Prostate gland (tissue), 2 donors: ENCODE measurements around the gene ROR1.

Experiments
- POLR2A ChIP-seq: fragments of 450-650 bp; IDR thresholded peaks from one replicate; pipeline ENCODE4 v1.6.1; 2016; ENCODE audit warnings: antibody characterized with exemption, mild to moderate bottlenecking
- POLR2AphosphoS5 ChIP-seq: sonication (generic); formaldehyde crosslinking; IDR thresholded peaks from one replicate; pipeline ENCODE4 v1.6.1; 2017; ENCODE audit warnings: antibody characterized with exemption
- TF ChIP-seq, protein P1 (sequence below), 4 experiments: fragments of 200-600 bp in 2 of 4; fragments of 450-650 bp in 2 of 4; sonication (generic) in 2 of 4; IDR thresholded peaks; 1 replicate in 3 of 4; 2 replicates in 1 of 4; pipeline ENCODE4 v1.5.1; 2016 to 2019; ENCODE audit warnings: antibody characterized with exemption in 4 of 4, mild to moderate bottlenecking in 2 of 4, moderate library complexity in 2 of 4

DNA sequence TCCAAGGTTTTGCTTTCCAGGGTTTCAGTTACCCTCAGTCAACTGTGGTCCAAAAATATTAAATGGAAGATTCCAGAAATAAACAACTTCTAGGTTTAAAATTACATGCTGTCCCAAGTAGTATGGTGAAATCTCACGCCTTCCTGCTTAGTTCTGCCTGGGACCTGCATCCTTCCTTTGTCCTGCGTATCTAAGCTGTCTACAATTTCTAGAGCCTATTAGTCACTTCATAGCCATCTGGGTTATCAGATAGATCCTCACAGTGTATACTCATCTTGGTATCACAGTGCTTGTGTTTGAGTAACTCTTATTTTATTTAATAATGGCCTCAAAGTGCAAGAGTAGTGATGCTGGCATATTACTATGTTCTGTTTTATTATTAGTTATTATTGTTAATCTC lies 157.7 kb downstream of the ROR1 start:
- TF ChIP-seq, protein P1, sequence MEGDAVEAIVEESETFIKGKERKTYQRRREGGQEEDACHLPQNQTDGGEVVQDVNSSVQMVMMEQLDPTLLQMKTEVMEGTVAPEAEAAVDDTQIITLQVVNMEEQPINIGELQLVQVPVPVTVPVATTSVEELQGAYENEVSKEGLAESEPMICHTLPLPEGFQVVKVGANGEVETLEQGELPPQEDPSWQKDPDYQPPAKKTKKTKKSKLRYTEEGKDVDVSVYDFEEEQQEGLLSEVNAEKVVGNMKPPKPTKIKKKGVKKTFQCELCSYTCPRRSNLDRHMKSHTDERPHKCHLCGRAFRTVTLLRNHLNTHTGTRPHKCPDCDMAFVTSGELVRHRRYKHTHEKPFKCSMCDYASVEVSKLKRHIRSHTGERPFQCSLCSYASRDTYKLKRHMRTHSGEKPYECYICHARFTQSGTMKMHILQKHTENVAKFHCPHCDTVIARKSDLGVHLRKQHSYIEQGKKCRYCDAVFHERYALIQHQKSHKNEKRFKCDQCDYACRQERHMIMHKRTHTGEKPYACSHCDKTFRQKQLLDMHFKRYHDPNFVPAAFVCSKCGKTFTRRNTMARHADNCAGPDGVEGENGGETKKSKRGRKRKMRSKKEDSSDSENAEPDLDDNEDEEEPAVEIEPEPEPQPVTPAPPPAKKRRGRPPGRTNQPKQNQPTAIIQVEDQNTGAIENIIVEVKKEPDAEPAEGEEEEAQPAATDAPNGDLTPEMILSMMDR (IDR thresholded peaks at IDR 0.05), result no peak
- TF ChIP-seq POLR2A (no peak), POLR2AphosphoS5 (no peak)
